ENCODE results near the gene TTC23.

- TF ChIP-seq POLR2AphosphoS5 (IDR thresholded peaks at IDR 0.05; ENCODE audit: borderline replicate concordance, low read depth, low read length): no peak
- TF ChIP-seq EZH2 (IDR thresholded peaks at IDR 0.05): no peak
- TF ChIP-seq FOXP2 (optimal IDR thresholded peaks at IDR 0.05; ENCODE audit: control extremely low read depth, extremely low read length, insufficient read depth): no peak
Observed at GRCh38 chr15:99226802-99227201, 22.6 kb downstream of the TTC23 start.
